ENCODE data around the gene ANKRD52.
"Not testable (repeated sequence)": the region's sequence is repeated elsewhere in the genome, so short reads cannot be mapped to it uniquely, and the experiment has no call there.

ANKRD52 gene

GRCh38 chr12:56208006-56208405 lies 50.2 kb downstream of the ANKRD52 start:
- DNase-seq (ENCODE audit: low spot score) = no peak

- DNase-seq (ENCODE audit: low spot score) = peak; percentile 67
These were observed 51.6 kb downstream of the ANKRD52 start for GRCh38 chr12:56206452-56207166.

- DNase-seq (ENCODE audit: low spot score) = no peak
These were observed 52.7 kb downstream of the ANKRD52 start for GRCh38 chr12:56205445-56205844.

GRCh38 chr12:56204275-56204674 lies 53.9 kb downstream of the ANKRD52 start:
- DNase-seq (ENCODE audit: low spot score) = no peak

GRCh38 chr12:56202838-56203237 lies 55.3 kb downstream of the ANKRD52 start:
- DNase-seq (ENCODE audit: low spot score) = no peak

- no peak for DNase-seq (ENCODE audit: low spot score)
These were observed 55.8 kb downstream of the ANKRD52 start for GRCh38 chr12:56202366-56202765.

- DNase-seq (ENCODE audit: low spot score) = no peak
These were observed 59.3 kb downstream of the ANKRD52 start for GRCh38 chr12:56198836-56199235.

GRCh38 chr12:56197921-56198635 lies 60.1 kb downstream of the ANKRD52 start:
- no peak for DNase-seq (ENCODE audit: low spot score)

- not testable (repeated sequence) for DNase-seq (ENCODE audit: low spot score)
These were observed 61.2 kb downstream of the ANKRD52 start for GRCh38 chr12:56196818-56197550.

- peak; percentile 91 for DNase-seq (ENCODE audit: low spot score)
These were observed 65.1 kb downstream of the ANKRD52 start for GRCh38 chr12:56193025-56193578.

- no peak for DNase-seq (ENCODE audit: low spot score)
These were observed 65.6 kb downstream of the ANKRD52 start for GRCh38 chr12:56192582-56192981.

GRCh38 chr12:56190695-56191155 lies 67.5 kb downstream of the ANKRD52 start:
- no peak for DNase-seq (ENCODE audit: low spot score)

- peak; percentile 72 for DNase-seq (ENCODE audit: low spot score)
These were observed 68.1 kb downstream of the ANKRD52 start for GRCh38 chr12:56189918-56190694.

- peak; percentile 89 for DNase-seq (ENCODE audit: low spot score)
These were observed 68.9 kb downstream of the ANKRD52 start, which contains the start of gene SMARCC2 for GRCh38 chr12:56189099-56189917. TSS of gene SMARCC2 (minus strand) at chr12:56189483. CDS start at chr12:56189461, 22 bp downstream.

- no peak for DNase-seq (ENCODE audit: low spot score)
These were observed 69.4 kb downstream of the ANKRD52 start for GRCh38 chr12:56188778-56189098.

GRCh38 chr12:56188131-56188777 lies 69.9 kb downstream of the ANKRD52 start:
- no peak for DNase-seq (ENCODE audit: low spot score)

All from hematopoietic multipotent progenitor cell treated with erythropoietin and hydrocortisone succinate and interleukin-3 and kit ligand, for 15 days (in vitro differentiated cells).